ENCODE measurements around the gene PAM16.
"Not testable (repeated sequence)": the region's sequence is repeated elsewhere in the genome, so short reads cannot be mapped to it uniquely, and the experiment has no call there.

PAM16 gene

DNA sequence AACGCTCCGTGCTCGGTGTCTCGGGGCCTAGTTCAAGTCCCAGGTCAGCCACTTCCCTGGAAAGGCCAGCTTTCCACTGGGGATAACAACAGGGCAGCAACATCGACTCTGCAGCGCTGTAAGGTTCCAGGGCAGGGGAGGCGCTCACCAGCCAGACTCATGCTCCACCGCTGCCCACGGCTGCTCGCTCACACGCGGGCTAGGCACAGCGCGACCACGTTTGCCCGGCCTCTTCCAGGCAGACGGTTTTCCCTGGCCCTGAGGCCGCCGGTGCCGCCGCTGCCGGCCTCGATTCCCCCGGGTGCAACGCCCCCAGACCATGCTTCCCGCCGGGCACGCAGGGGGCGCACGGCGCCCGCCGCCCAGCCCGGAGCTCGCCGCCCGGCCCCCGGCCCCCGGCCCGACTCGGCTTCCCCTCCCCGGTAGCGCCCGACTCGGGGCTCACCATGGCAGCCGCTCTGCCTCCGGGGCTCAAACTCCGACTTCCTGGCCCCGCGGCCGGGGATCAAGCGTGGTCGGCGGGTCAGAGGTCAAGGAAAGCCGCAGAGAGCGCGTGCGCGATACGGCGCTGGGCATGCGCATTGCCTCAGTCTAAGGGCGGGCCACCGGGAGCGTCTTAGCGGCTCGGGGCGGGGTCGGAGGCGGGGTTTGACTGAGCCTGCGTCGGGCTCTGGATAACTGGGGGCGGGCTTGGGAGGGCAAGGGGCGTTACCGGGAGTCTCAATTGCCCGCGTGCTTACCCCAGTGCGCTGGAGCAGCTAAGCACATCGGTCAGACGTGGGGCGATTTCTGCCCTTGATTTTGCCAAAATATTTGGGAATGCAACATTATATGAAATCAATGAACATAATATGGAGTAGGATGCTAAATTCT lies at the start of gene PAM16:
PAM16 (minus strand) TSS at position 535 of the 873 bp plus-strand sequence; CDS start at position 448, 87 bp downstream.
- DNase-seq: peak; percentile 98

DNA sequence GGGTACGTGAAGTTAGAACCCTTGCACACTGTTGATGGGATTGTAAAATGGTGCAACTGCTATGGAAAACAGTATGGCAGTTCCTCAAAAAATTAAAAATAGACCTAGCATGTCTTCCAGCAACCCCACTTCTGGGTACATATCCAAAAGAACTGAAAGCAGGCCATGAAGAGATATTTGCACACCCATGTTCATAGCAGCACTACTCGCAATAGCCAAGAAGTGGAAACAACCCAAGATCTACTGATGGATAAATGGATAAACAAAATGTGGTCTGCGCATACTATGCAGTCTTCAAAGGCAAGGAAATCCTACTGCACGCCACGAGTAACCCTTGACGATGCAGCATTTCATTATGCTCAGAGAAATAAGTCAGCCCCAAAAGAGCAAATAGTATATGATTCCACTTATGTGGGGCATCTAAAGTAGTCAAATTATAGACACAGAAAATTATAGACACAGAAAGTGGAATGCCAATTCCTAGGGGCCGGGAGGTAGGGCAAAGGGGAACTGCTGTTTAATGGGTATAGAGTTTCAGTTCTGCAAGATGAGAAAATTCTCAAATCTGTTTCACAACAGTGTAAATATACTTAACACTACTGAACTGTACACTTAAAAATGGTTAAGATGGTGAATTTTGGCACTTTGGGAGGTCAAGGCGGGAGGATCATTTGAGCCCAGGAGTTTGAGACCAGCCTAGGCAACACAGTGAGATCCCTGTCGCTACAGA lies 48.0 kb upstream of the PAM16 start:
- no peak for DNase-seq

DNA sequence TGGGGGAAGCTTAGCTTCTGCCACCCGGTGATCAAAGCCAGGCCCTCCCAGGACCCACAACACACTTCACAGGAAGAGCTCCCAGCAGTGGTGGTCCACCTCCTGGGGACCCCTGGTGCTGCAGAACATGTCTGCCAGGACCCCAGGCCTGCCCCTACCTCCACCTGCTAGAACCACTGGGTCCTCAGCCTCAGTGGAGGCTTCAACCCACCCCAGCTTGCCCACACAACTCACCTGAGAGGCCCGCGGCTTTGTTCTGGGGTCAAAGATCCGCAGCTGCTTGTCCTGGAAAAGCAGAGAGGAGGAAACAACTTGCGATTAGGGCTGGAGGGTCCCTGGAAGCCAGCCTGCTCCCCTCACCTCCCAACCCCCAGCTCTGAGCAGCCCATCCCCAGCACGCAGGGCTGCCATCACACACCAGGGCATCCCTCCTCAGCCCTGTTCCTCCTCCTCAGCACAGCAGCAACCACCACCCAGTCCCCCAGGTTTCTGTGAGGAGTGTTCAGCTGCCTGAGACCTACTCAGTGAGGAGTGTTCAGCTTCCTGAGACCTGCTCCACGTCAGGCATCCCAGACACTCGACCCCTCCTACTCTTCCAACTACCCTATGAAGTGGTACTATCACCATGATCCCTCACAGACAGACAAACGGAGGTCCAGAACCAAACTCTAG lies 44.1 kb upstream of the PAM16 start:
- no peak for DNase-seq

DNA sequence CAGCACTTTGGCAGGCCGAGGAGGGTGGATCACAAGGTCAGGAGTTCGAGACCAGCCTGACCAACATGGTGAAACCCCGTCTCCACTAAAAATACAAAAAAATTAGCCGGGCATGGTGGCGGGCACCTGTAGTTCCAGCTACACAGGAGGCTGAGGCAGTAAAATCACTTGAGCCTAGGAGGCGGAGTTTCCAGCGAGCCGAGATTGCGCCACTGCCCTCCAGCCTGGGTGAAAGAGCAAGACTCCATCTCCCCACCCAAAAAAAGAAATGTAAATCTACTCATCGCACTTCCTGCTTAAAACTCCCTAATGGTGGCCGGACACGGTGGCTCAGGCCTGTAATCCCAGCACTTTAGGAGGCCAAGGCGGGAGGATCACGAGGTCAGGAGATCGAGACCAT lies 42.7 kb upstream of the PAM16 start:
- not testable (repeated sequence) for DNase-seq

DNA sequence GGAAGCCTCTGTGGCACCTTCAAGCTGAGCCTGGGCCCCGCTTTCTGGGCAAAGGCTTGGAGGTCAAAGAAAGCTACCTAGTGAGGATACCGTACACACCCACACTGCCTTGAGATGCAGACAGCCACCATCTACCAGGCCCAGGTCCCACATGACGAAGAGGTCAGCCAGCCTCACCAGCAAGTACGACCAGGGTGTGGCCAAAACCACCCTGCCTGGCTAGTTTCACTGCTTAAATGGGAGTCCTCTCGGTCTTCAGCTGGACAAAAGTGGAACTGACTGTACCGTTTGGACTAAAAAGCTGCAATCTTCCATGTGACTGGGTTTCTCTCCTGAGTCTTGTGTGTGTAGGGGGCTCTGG lies 42.1 kb upstream of the PAM16 start:
- DNase-seq: no peak

DNA sequence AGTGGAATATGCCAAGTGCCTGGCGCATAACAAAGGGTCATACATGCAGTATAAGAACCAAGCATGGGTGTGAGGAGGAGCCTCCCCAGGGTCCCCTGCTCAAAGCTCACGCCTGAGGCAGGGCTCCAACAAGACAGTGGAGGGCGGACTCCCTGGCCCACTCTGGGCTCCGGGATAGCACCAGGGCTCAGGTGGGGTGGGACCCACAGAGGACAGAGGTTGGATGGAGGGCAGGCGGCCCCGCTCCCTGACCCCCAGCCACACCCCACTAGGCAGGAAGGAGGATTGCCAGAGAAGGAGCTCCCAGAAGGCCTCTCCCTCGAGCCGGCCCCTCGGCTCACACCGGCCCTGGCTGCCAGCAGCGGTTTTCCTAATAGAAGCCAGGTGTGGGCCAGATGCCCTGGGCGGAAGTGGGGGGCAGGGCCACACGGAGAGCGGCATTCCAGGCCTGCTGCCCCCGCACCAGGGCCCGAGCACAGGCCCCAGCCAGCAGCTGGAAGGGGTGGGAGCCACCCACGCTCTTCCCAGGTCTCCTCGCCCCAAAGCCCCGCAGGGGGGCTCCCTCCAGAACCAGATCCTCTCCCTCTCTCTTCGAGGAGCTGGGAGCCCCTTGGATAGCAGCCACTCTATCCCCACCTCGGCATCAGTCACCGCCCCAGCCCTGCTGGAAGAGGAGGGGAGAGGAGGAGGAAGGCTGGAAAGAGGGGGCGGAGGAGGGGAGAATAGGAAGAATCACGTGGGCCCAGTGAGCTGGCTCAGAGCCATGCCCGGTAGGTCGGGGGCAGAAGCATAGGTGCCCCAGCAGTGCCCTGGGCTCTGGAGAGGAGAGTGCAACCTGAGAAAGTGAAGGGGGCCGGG lies 41.5 kb upstream of the PAM16 start:
- DNase-seq: no peak

DNA sequence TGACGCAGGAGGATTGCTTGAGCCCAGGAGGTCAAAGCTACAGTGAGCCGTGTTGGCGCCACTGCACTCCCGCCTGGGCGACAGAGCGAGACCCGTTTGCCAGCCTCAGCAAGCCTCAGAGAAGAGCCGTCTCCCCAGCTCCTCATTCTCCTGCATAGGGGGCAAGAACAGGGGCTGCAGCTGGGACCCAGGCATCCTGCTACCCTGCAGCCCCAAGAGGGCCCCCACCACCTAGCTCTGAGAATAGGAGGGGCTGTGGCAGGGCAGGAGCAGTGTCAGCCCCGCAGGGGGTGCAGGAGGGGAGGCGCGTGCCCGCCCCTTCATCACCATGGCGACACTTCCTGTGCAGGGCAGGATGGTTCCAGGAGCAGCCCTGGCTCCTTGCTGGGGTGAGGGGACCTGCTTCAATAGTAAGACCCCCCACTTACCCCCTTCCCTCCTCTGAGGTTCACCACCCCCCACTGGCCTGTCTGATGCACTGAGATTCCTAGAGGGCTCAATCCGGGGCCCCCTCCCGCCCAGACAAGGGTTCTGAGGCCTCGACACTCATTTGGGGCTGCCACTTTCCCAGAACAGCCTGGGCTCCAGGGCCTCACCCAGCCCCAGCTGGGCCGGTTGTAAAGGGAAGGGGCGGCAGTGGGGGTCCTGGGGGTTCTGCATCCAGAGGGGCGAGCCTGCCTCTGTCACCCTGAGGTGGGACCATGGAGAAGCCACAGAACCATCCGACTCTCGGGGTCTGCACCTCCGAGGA lies 40.7 kb upstream of the PAM16 start:
- no peak for DNase-seq

DNA sequence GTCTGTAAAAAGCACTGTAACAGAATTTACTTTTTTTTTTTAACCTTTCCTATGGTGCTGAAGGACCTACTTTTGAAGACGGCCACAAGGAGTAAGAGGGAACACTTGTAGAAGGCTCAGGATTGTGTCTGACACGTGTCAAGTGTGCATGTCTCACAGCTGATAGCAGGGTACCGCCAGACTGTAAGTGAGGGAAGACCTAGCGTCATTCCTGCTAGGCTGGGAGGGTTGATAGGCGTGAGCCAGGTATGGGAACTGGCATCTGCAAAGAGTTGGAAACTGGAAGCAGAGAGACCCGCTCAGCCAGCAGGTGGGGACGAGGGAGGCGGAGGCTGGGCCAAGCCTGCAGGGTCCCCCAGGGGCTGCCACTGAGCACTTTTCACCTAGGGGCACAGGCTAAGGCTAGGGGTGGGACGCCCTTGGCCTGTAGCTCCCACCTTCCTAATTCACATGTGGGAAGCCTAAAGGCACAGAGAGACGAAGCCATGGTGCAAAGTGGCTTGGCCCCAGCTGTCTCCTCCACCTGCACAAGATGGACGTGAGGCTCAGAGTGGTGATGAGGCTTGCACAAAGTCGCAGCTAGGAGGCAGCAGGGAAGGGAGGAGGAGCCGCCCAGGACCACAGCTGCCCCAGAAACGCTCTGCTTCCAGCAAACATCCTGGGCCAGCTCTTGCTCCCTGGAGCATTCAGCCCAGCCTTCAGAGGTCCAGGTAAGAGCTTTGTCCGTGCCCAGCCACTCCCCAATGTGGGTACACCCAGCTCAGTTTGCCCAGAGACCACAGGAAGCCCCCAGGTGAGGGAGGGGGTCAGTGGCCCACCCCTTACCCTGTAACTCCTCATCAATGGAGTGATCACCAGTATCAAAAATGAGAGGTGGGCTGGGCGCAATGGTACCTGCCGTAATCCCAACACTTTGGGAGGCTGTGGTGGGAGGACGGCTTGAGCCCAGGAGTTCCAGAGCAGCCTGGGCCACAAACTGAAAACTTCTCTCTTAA lies 39.4 kb upstream of the PAM16 start:
- no peak for DNase-seq

DNA sequence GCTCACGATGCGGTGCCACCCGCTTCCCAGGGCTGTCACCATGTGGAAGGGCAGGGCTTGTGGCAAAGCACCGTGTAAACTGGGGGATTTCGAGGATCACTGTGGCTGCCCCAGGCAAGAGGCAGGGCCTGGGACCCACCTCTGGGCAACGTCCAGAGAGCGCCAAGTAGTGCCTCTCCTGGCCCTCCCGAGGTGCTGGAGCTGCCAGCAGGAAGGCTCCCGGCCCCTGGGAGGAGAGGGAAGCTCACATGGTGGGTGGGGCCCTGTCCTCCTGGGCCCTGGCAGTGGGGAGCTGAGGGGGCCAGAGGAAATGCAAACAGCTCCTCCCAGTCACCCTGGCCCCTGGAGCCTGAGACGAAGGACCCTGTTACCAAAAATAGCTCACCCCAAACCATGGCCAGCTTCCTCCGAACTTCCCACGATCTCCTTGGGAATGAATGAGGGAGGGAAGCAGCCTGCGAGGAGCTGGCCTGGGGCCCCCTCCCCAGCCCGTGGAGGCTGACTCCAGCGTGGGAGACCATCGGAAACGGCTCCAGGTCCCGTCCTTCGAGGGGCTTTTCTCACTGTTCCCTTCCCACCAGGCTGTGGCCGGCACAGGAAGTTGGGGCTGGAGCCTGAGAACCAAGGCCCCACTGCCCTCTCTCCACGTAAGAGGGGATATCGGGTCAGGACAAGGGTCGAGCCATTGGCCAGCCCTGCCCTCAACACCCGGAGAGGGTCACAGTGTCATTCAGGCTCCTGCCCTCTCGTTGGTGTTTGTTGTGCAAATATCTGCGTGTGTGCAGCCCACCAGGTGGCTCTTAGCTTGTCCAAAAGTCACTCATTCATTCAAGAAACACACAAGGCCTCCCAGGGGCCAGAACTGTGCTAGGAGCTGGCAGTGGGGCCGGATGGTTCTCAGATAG lies 38.2 kb upstream of the PAM16 start:
- no peak for DNase-seq

DNA sequence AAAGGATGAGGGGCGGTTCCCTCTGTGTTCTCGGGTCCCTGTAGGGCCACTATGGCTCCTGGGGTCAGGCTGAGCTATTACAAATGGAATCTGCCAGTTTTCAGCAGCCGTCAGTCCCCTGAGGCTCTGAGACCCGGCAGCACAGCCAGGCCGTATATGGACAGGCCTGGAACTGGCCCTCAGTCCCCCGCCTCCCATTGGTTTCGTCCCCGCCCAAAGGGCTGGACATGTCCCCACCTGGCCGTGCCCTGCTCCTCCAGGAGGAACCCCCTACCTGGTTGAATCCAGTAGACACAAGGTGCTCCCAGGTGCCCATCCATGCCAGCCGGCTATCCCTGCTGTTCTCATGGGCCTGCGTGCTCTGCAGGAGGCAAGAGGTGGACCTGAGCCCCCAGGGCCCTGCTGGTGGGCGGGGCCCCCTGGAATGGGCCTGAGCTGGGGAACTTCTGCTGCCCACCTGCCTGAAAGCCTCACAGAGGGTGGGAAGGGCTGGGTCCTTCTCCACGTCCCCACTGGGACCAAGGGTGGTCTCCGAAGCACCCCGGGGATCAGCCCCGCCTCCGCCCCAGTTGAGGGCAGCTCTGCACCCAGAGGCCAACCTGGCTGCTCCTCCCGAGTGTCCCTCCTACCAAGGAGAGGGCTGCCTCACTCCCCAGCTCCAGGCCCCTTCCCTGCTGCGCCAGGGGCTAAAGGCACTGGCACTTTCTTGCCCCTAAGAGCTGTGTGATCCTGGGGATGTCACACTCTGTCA lies 37.3 kb upstream of the PAM16 start:
- no peak for DNase-seq

DNA sequence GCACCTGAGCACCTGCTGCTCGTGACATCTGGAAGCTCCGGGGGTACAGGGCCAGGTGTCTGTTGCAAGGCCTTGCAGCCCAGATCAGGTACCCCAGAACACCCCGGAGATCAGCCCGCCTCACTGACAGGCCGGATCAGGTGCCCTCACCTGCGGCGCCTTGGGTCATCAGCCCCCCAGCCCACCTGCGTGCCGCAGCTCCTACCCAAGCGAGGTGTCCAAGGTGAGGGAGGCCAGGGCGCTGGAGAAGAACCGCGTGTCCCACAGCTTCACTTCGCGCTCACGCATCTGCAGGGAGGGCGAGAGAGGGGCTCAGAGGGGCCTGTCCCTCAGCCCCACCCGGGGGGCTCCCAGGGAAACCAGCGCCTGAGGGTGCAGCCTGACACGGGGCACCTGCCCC lies 36.7 kb upstream of the PAM16 start:
- no peak for DNase-seq

DNA sequence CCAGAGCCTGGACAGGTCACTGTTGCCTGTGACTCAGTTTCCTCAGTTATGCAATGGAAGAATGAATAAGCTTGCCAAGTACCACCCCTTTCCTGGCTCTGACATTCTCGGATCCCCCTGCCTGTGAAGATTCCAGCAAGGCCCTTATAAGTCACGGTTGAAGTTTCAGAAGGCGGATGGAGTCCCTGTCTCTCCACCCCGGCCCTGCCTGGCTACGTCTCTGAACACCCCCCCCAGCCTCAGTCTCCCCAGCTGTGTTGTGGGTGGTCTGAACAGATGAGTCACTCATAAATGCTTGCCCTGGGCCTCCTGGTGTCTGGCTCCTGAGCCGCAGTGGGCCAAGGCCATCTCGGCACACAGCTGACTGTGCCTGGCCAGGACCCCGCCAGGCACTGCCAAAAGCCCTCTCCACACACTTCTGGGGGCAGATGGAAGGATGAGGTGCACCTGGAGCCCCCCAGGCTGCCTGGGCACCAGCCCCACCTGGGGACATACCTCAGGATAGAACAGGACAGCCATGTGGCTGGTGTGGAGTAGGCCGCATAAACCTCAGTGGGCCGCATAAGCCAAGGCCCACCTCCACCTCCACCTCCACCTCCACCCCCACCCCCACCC lies 35.9 kb upstream of the PAM16 start:
- DNase-seq: no peak

DNA sequence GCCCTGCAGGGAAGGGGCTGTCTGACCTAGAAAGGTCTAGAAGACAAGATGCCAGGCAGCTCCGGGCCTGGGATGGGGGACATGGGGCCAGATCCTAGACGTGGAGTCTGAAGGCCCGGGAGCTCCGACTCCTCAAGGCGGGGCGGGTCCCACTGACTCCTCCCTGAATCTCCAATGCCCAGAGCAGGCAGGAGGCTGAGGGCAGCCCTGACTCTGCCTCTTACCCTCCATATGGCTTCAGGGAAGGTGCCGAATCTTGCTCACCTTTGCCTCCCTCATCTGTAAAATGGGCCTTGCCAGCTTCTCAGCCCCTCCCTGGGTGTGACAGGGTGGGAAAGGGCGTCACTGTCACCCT lies 35.3 kb upstream of the PAM16 start:
- no peak for DNase-seq

DNA sequence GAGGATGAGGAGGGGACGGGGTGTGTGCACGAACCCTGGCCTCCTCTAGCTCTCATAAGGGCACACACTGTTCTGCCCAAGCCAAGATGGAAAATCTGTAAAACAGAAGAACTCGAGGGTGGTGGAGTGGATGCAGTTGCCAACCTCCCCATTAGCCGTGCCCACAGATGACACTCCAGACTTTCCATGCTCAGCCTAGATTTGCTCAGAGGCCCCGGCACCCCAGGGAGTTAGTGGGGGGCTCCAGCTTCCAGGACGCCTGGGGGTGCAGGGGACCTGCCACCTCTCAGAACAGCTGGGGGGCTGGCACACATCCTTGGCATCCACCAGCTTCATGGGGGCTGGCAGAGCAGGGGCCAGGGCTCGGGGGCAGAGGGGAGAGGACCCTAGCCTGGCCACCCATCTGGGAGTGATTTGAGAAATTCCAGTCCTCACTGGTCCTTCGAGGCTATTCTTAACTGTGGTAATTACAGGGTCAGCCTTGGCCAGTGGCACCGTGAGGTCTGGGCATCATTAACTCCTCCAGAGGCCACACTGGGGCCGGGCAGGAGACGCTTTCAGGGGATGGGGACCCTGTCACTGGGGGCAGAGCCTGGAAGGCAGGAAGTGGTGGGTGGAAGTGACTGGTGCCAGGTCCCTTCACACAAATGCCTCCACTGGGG lies 34.8 kb upstream of the PAM16 start:
- DNase-seq: no peak

DNA sequence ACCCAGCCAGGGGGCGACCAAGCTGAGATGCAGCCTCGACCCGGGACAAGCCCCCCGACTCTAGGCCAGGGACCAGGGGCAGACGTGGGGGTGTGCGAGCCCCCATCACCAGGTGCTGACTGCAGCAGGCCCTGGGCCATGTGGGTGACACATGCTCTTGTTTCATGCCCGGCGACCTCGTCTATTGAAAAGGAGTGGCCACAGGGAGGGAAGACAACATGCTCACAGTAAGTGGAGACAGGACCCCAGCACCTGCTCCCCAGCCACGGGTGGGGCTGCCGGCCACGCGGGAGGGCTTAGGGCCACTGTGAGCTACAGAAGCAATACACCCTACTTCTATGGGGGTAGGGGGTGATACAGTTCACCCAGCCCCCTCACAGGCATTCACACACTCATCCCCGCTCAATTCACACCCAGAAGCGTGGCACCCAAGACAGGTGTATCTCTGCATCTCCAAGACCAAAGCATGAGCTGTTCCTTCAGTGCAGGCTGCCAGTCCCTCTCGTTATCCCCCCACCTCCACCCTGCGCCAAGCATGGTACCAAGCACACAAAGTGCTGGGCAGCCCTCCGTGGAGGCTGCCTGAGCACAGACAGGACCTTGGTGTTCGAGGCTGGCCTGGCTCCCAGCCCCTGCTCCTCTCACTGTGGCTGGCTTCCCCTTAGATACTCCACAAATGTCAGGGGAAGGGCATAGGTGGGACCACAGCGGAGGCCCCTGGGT lies 34.1 kb upstream of the PAM16 start:
- DNase-seq: no peak

DNA sequence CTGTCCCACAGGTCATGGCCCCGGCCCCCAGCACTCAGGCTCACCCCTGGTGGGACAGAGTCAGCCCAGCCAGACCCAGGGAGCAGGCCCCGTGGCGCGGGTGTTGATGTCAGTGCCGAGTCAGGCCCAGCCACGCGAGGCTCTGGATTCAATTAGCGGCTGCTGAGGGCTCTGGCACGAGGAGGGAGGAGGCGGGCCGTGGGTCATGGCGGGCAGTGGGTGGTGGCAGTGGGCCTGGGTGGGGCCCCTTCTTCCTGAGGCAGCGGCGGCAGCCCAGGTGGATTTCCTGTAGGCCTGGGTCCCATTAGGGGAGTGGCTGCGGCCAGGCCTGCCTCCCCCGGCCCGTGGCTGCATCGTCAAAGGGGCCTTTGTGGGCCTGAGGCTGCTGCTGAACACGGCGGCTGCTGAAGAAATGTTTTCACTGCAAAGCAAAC lies 33.4 kb upstream of the PAM16 start:
- DNase-seq: no peak

Data from stimulated activated CD4-positive, alpha-beta T cell treated with anti-CD3 and anti-CD28 coated beads, Interleukin-1b, Interleukin-23, amount 100 ng/mL, for 48 hours (primary cell).